Colonic mucosa (tissue), 4 donors: ENCODE measurements around the gene PEX13. TPM values are rescaled to one million over a fixed set of nuclear protein-coding genes. Genes with fewer than 3 reads are reported as not detected.

ENCODE experiments used
- DNase-seq: peaks from one replicate; pipeline ENCODE4 v3.0.0-alpha.2; 2020
- H3K27ac ChIP-seq: fragments of 200-600 bp; one replicate; pipeline ENCODE4 v1.8.0; 2021
- H3K27me3 ChIP-seq: fragments of 200-600 bp; one replicate; pipeline ENCODE4 v1.8.0; 2021
- H3K36me3 ChIP-seq: fragments of 200-600 bp; one replicate; pipeline ENCODE4 v1.8.0; 2021
- H3K4me1 ChIP-seq: fragments of 200-600 bp; one replicate; pipeline ENCODE4 v1.8.0; 2021; ENCODE audit warnings: mild to moderate bottlenecking
- H3K4me3 ChIP-seq: fragments of 200-600 bp; one replicate; pipeline ENCODE4 v1.8.0; 2021
- H3K9ac ChIP-seq, 2 donors: one replicate each; pipeline ENCODE4 v1.7.0; 2013; ENCODE audit warnings: control low read depth in 2 of 2, low read depth in 2 of 2, low read length in 2 of 2
- H3K9me3 ChIP-seq: fragments of 200-600 bp; one replicate; pipeline ENCODE4 v1.8.0; 2021
- intact Hi-C: fragments of 100-400 bp; cut with DNase I; formaldehyde crosslinking; loops from one replicate; pipeline ENCODE4 v1.14.1; 2022
- total RNA-seq, 2 donors: library from RNA; stranded (reverse); fragmentation: NEBNext Ultra II Directional in 1 of 2; extraction: Animal tissue kit (Norgen Biotek cat#: 25700) in 1 of 2; gene quantifications; one replicate each; pipeline ENCODE4 v1.2.1, GENCODE V29; 2021
- TF ChIP-seq, protein P1 (sequence below): fragments of 200-600 bp; IDR thresholded peaks from one replicate; pipeline ENCODE4 v1.8.0; 2022; ENCODE audit warnings: antibody characterized with exemption, mild to moderate bottlenecking
- donor health status: healthy.
- donor health status: DM: no; HTN: no; CAD: no.
- donor health status: DM: no; HTN: no; CAD: no.

The PEX13 gene
- total RNA-seq, 2 donors from 2014 or later: 31.7 to 44.1 TPM

DNA sequence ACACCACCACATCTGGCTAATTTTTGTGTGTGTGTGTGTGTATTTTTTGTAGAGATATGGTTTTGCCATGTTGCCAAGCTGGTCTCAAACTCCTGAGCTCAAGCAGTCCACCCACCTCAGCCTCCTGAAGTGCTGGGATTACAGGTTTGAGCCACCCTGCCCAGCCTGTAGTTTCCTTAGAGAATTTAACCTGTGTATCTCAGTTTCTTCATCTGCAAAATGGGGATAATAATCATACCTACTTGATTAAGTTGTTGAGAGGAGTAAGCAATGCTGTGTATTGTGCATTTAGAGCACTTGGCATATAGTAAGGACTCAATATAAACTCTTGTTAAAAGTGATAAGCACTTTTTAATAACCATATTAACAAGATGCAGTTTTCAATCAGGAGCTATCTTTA is 41.9 kb downstream of the PEX13 start:
- H3K27ac ChIP-seq: no peak overlapping the region
- H3K36me3 ChIP-seq: no peaks in the 10 kb centered on the region
- H3K4me1 ChIP-seq: no peaks in the 10 kb centered on the region
- intact Hi-C loops: no loop called here
- H3K9ac ChIP-seq: no peak overlapping the region
- H3K27me3 ChIP-seq: no peaks in the 10 kb centered on the region
- no peaks in the 10 kb centered on the region for H3K9me3 ChIP-seq
- no peak overlapping the region for H3K4me3 ChIP-seq
- TF ChIP-seq, protein P1, sequence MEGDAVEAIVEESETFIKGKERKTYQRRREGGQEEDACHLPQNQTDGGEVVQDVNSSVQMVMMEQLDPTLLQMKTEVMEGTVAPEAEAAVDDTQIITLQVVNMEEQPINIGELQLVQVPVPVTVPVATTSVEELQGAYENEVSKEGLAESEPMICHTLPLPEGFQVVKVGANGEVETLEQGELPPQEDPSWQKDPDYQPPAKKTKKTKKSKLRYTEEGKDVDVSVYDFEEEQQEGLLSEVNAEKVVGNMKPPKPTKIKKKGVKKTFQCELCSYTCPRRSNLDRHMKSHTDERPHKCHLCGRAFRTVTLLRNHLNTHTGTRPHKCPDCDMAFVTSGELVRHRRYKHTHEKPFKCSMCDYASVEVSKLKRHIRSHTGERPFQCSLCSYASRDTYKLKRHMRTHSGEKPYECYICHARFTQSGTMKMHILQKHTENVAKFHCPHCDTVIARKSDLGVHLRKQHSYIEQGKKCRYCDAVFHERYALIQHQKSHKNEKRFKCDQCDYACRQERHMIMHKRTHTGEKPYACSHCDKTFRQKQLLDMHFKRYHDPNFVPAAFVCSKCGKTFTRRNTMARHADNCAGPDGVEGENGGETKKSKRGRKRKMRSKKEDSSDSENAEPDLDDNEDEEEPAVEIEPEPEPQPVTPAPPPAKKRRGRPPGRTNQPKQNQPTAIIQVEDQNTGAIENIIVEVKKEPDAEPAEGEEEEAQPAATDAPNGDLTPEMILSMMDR: no peak
- DNase-seq: no peak

GRCh38 chr2:61065714-61066709 is 48.5 kb downstream of the PEX13 start, which contains the start of gene SANBR:
Gene SANBR, plus strand, starts transcription at chr2:61065871. Its CDS starts 4,480 bp downstream, at chr2:61070351.
- intact Hi-C loops: loop anchor here (5.0 kb wide), 1 partner anchor 49 kb away; the partner anchor contains the start of genes PEX13 and PUS10
- Histone ChIP-seq H3K9ac (peak within 1 kb of the TSS; percentile 73), H3K27me3 (no peaks in the 10 kb centered on the region), H3K36me3 (no peaks in the 10 kb centered on the region), H3K9me3 (no peaks in the 10 kb centered on the region), H3K4me1 (peaks cover 4% of the 10 kb centered on the region), H3K27ac (peak within 1 kb of the TSS; percentile 86), H3K4me3 (peak within 1 kb of the TSS; percentile 92)
- TF ChIP-seq, protein P1: no peak
- DNase-seq: peak; percentile 92

- no peaks in the 10 kb centered on the region for H3K9me3 ChIP-seq
- H3K4me3 ChIP-seq: no peak overlapping the region
- intact Hi-C loops: no loop called here
- H3K4me1 ChIP-seq: no peaks in the 10 kb centered on the region
- no peak overlapping the region for H3K27ac ChIP-seq
- no peaks in the 10 kb centered on the region for H3K36me3 ChIP-seq
- H3K27me3 ChIP-seq: no peaks in the 10 kb centered on the region
- TF ChIP-seq, protein P1: no peak
- H3K9ac ChIP-seq: no peak overlapping the region
- no peak for DNase-seq
Measured at GRCh38 chr2:61074100-61074499, 56.6 kb downstream of the PEX13 start.

DNA sequence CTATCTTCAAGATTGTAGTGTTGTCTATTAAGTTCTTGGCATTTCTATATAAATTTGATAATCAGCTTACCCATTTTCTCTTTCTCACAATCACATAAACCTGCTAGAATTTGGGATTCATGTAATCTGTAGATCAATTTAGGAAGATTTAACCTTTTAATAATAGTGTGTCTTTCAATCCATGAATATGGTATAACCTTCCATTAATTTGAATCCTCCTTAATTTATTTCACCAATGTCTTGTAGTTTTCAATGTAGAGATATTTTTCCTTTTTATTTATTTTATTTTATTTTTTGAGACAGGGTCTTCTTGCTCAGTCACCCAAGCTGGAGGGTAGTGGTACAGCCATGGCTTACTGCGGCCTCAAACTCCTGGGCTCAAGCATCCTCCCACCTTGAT is 68.4 kb downstream of the PEX13 start:
- intact Hi-C loops: no loop called here
- H3K27ac ChIP-seq: no peak overlapping the region
- no peaks in the 10 kb centered on the region for H3K4me1 ChIP-seq
- peaks cover 3% of the 10 kb centered on the region for H3K36me3 ChIP-seq
- no peaks in the 10 kb centered on the region for H3K9me3 ChIP-seq
- no peak overlapping the region for H3K4me3 ChIP-seq
- DNase-seq: no peak
- no peak overlapping the region for H3K9ac ChIP-seq
- H3K27me3 ChIP-seq: no peaks in the 10 kb centered on the region
- TF ChIP-seq, protein P1: no peak

GRCh38 chr2:61089797-61090196 is 72.3 kb downstream of the PEX13 start:
- H3K4me3 ChIP-seq: no peak overlapping the region
- peaks cover 3% of the 10 kb centered on the region for H3K36me3 ChIP-seq
- no peaks in the 10 kb centered on the region for H3K9me3 ChIP-seq
- DNase-seq: no peak
- H3K27ac ChIP-seq: no peak overlapping the region
- no peaks in the 10 kb centered on the region for H3K4me1 ChIP-seq
- intact Hi-C loops: no loop called here
- TF ChIP-seq, protein P1: no peak
- H3K9ac ChIP-seq: no peak overlapping the region
- H3K27me3 ChIP-seq: no peaks in the 10 kb centered on the region
